GM18519 (cell line): ENCODE results near the gene FN3KRP.
A peak's percentile ranks its signal among the peaks of the same experiment; 100 is the strongest.

ENCODE experiments used
- ATAC-seq: cut with Tn5 transposase; IDR thresholded peaks from one replicate; pipeline ENCODE4 v1.9.1; 2021; ENCODE audit warnings: mild to moderate bottlenecking, moderate library complexity; ENCODE audit not compliant: unreplicated experiment, low FRiP score

FN3KRP gene, protein sequence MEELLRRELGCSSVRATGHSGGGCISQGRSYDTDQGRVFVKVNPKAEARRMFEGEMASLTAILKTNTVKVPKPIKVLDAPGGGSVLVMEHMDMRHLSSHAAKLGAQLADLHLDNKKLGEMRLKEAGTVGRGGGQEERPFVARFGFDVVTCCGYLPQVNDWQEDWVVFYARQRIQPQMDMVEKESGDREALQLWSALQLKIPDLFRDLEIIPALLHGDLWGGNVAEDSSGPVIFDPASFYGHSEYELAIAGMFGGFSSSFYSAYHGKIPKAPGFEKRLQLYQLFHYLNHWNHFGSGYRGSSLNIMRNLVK

DNA sequence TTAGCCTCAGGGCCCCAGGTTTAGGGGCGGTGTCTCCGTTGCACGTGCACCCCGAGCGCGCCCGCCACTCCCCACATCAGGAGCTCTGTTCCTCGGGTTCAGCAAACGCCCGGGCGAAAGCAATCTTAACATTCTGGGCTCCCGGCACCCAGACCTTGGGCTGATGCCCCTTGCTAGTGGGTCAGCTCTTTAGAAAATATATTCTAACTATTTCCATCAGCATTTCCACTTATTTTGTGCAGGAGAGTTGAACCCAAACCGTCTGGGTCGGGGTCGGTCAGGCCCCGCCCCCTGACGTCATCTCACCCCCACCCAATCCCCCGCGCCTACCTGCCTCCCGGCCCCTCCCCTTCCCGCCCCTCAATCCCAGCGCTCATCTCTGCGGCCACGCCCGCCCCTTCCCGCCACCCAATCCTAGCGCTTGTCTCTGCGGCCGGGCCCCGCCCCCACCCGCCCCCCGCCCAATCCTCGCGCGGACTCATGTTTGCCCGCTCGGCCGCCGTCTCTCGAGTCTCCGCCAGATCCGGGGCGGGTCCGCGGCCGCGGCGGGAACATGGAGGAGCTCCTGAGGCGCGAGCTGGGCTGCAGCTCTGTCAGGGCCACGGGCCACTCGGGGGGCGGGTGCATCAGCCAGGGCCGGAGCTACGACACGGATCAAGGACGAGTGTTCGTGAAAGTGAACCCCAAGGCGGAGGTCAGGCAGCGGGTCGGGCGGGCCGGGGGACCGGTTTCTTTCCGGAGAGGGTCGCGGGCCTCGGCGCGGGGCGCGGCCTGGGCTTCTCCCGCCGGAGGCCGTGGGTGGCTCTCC lies at the start of gene FN3KRP:
Gene FN3KRP, plus strand, starts transcription at position 504 of the 808 bp plus-strand sequence. Its CDS starts 50 bp downstream, at position 554.
- peak; percentile 51 for ATAC-seq

DNA sequence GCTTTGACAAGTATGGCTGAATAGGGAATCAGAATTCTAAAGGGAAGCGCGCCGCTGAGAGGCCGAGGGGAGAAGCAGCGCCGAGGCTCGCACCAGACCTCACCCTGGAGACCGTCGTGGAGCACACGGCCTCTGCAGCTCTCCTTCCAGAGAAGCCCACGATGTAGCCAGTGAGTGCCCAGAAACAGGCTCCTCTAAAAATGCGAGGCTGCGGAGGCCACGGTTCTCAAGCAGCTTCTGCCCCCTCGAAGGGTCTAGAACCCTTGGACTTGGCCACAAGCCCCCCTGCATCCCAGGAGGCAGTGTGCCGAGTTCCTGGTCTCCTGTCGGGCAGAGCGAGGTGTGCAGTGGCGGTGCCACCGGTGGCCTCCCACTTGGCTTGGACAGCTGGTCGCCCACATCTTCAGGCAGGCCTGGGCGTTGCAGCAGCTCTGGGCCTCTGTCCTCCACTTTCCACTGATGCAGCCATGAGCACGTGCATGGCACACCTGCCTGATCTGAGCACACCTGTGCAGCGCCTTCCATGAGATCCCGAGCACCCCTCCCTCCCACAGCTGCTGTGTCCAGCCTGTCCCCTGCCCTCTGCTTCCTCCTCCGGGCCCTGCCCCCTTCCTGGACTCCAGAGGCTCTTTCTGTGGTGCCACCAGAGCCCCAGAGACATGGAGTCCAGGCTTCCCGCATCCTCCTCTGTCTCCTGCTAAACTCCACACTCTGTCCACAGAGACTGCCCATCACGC lies 49.4 kb upstream of the FN3KRP start:
- ATAC-seq = no peak

DNA sequence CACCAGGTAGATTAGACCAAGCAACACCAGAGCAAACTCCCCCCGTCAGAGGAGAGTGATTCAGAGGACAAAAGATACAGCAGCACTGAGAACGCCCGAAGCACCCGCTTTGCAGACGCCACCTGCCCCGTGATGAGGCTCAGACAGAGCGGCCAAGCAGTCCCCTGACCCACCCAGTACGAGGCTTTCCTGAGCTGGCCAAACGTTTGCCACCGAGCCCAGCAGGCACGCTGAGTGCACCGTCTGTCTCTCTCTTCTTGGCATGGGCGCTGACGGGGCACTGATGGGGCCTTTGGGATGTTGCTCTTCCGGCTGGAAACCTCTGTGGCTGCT lies 48.9 kb upstream of the FN3KRP start:
- ATAC-seq = no peak

DNA sequence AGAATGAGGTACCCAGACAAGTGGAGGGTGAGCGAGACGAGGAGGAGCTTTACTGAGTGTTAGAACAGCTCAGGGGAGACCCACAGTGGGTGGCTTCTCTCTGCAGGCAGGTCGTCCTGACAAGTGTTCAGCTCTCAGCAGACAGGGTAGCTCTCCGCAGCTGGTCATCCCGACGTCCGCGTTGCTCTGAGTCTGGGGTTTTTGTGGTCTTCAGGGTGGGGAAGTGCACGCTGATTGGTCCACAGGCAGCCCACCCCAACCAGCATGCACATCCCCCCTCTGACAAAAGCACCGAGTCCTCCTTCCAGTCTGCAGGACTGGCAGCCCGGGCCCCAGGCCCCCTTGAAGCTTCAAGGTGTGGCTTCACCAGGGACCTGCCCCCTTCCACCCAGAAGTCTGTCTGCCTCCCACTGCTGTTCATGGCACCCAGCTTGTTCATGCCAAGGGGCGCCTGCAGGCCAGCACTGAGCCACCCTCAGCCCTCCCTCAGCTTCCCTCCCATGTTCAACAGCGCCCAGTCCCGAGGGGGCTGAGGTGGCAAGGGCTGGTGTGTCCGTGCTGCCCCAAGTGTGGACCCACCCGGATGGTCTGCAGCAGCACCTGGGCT lies 48.4 kb upstream of the FN3KRP start:
- ATAC-seq = no peak

DNA sequence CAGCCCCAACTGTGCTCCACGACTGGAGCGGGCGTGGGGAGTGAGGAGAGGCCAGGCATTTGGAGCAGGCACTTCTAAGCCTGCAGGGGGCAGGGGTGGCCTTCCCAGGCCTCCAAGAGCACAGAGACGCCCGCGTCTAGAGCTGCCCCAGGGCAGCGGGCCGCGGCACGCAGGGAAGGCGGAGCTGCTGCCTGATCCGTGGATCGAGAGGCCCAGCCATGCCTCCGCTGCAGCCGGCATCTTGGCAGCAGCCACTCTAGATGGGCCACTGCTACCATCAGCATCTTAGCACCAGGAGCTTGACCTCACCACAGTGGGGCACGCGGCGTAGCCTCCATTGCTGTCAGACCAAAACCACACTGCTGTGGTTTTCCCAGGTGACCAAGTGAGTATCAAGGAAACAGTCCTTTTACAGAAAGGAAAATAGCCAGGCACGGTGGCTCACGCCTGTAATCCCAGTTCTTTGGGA lies 47.8 kb upstream of the FN3KRP start:
- no peak for ATAC-seq

DNA sequence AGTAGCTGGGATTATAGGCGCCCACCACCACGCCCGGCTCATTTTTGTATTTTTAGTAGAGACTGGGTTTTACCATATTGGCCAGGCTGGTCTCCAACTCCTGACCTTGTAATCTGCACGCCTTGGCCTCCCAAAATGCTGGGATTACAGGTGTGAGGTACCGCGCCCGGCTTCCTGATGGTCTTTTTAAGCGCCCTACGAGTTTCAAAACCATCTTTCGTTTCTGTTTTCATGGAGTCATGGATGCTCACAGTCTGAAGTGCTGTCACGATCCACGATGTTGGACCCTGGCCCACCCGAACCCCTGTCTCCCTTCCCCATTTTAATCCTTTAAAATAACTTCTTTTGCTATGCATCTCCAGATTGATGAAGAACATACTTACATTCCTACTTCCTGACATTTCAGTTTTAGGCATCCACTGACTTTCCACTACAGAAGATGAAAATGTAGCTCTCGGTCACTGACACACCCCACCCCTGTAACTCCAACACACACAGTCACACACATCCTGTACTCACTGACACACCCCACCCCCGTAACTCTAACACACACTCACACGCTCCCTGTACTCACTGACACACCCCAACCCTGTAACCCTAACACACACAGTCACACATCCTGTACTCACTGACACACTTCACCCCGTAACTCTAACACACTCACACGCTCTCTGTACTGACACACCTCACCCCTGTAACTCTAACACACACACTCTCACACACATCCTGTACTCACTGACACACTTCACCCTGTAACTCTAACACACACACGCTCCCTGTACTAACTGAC lies 45.6 kb upstream of the FN3KRP start:
- no peak for ATAC-seq

DNA sequence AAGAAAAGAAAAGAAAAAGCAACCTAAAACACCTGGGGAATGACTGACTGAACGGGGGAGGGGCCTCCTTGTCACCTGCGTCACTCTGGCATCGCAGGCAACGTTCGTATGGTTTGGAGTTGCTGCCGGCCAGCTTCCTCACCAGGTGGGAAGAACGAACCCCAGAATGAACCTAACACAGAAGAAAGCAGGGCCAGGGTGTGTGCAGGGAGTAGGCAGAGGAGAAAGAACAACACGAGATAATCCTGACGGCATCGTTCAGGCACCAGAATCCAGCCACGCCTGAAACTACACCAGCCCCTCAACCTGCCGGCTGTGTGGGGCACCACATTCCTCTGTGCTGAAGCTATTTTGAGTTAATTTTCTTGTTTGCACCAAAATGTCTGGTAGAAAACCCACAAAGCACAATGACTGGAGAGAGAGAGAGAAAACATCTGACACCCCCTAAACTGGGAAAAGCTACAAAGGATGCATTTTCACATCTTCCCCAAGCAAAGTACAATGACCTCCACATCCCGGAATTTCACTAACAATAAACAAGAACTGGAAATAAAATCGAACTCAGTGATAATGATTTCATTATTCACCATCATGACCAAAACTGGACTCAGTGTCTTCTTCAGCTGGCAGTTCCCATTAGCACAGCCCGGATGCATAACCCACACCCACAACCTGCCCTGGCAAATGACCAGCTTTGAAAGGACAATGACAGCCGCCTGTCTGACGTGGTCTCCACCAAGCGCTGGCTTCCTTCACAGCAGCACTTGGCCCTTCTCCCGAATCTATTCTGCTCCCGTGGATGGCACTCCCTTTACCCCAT lies 41.6 kb upstream of the FN3KRP start:
- ATAC-seq = no peak

DNA sequence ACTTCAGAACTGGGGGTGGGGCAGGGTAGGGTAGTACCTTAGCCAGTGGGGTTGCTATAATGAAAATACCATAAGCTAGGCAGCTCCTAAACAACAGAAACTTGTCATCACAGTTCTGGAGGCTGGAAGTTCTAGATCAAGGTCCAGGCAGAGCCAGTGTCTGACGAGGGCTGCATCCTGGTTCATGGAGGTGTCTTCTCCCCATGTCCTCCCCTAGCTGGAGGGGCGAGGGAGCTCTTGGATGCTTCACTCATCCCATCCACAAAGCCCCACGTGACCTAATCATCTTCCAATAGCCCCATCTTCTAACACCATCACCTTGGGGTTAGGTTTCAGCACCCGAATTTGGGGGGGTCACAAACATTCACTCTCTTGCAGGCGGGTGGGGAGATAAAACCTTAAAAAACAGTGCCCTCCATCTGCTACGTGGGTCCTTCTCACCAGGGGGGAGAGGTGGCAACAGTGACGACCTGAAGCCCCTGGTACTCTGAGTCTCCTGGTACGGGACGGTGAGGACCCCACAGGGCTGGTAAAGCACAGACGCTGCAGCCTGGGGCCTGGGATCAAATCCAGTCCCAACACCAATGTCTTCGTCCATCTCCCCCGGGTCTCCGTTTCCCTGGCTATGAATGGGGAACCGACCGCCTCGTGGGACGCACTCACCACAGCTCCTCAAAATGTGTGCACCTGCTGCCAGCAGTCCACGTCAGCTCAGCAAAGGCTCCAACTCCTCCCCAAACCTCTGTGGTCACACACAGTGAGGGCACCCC lies 40.8 kb upstream of the FN3KRP start:
- ATAC-seq = no peak

DNA sequence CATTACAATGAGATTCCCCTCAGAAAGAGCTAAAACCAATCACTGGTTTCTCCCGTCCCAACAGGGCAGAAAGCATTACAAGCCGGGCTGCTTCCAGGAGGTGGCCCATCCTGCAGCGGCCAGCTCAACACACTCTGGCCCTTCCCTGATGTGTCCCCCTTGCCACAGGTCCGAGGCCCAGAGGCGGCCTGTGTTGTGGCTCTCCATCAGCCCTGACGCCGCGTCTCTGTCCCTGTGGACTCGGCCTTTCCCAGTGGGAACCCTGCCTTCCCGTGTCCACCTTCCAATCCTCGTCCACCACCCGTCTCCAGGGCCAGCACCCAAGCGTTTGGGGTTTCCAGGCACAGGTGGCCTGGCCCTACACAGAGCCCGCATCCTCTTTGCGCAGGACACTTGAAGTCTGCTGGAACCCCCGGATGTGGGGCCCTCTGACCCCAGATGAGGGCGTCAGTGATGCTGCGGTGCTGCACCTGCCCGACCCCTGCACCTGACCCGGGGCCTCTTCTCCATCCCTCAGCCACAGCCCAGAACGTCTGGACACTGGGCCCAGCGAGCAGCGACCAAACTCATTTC lies 39.1 kb upstream of the FN3KRP start:
- no peak for ATAC-seq

DNA sequence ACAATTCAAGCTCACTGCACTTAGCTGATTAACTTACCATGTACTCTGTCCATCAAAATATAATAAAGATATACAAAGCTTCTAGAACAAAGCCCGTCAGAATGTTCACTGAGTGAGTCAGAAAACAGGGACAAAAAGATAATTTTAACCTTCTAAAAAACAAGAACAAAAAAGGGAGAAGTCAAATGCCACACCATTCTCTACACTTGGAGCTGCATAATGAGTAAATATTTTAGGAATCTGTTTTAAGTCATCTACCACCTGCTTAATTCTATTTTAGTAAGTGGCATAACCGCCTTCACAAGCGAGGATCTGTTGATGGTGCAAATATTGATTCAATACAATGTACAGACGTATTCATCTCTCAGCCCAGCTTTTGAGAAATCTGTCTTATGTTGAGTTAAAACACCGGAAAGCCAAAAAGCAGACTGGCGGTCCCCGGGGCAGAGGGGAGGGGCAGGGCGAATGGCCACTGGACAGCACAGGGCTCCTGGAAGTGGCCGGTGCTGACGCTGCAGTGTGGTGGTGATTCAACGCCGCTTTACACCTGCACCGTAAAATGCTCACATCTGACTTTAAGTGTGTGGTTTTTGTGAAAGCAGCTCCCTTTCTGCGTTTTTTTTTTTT lies 38.1 kb upstream of the FN3KRP start:
- no peak for ATAC-seq

DNA sequence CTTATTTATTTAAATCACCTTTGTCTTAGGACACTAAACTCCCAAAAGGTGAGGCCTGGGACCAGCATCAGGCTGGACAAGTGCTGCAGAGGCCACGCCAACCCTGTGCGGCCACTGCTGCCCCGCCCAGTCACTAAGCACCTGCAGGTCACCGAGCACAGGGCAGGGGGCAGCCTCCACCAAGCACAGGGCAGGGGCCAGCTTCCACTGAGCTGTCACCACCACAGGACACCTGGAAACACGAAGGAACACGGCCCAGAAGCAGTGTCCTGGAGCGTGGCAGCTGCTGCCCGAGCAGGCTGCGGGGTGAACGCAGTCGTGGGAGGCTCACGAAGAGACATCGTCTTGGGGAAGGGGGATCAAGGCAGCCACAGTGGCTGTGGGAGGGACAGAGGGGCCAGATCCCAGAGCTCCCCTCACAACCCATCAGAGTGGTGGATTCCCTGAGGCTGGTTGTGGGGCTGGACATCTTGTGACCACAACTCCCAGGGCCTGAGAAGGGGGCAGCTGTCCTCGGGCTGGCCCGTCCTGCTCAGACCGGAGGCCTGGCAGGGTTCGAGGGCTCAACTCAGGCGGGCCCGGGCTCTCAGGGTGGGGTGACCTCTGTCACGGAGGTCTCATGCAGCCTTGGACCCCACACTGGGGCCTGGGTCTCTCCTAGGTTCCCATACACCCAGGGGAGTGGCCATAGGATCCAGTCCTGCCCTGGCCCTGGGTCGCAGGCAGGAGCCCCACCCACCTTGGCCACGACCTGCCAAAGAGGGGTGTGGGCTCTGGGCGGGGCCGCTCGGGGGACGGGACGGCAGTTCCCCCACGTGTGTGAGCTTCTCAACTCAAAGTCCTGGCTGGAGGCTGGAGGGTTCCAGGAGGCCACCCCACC lies 36.7 kb upstream of the FN3KRP start:
- no peak for ATAC-seq

DNA sequence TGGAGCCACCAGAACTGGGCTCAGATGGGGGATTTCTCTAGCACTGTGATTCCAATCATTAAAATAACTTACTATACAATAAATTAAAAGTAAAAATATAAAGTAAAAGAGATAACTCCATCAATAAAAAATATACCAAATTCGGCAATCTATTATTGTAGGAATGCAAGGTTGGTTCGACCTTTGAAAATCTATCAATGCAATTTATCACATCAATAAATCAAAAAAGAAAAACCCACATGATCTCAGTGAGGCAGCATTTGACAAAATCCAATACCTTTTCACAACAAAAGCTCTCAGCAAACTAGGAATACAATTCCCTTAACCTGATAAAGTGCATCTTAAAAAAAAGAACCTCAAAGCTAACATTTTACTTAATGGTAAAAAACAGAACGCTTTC lies 35.0 kb upstream of the FN3KRP start:
- ATAC-seq = no peak

DNA sequence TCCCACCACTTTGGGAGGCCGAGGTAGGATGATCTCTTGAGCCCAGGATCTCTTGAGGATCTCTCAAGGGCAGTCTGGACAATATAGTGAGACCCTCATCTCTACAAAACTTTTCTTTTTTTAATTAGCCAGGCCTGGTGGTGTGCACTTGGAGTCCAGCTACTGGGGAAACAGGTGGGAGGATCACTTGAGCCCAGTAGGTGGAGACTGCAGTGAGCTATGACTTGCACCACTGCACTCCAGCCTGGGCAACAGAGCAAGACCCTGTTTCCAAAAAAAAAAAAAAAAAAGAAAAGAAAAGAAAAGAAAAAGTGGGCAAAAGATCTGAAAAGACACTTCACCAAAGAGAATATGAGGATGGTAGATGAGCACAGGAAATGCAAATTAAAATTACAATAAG lies 33.0 kb upstream of the FN3KRP start:
- ATAC-seq = no peak

DNA sequence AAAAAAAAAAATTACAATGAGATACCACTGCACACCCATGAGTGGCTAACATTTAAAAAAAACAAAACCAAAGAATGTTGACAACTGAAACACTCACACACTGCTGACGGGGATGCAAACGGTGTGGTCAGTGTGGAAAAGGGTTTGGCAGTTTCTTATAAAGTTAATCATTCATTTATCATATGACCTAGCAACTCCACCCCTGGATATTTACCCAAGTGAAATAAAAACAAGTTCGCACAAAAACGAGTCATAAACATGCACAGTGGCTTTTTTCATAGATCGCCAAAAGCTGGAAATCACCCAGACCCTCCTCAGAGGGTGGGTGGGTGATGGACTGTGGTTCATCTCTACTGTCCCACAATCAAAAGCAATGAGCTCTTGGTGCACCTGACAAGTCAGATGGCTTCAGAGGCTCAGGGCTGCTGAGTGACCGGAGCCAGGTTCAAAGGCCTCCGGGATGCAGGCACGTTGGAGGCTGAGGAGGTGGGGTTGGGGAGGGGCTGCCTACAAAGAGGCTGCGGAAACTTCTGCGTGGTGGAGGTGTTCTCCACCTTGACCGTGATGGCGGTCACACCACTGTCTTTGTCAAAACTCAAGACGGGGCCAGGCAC lies 32.2 kb upstream of the FN3KRP start:
- ATAC-seq = no peak

DNA sequence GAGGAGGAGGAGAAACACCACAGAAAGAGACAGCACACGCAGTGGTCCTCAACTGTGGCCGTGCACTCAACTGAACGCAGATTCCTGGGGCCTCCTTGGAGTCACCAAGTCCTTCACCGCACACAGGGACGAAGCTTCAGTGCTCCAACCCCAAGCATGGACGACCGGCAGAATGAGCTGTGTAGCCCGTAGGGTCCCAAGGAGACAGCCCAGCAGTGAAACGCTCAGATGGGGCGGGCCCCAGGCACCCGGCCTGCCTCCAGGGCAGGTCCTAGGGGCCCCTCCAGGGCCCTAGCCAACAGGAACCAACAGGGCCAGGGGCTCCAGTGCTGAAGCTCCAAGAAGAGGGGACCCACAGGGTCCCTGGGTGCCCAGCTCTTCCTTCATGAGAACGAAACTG lies 31.2 kb upstream of the FN3KRP start:
- ATAC-seq = no peak
